ENCODE measurements around the gene IGFL4.

The IGFL4 gene

DNA sequence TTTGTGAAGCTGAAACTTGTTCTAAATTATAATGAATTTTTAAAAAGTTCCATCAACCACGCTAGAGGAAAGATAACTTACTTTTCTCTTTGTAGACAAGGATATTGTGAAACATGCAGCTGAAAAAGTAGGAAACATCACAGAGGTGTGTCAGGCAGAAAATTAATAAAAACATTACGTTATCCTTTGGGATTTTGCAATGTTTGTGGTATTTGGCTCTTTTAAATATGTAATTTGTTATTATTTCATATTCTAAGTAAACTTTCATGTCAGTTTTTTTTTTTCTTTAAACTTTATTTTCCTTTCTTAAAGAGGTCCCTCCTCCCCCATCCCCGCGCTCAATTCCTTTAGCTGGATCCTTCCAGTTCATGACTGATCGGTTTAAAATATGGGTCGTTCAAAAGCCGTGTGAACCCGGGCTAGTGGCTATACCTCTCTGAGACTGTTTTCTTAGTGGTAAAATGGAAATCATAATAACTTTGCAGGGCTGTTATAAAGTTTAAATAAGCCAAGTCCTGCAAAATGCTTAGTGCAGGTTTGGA lies 46.3 kb downstream of the IGFL4 start:
- TF ChIP-seq, protein P1, sequence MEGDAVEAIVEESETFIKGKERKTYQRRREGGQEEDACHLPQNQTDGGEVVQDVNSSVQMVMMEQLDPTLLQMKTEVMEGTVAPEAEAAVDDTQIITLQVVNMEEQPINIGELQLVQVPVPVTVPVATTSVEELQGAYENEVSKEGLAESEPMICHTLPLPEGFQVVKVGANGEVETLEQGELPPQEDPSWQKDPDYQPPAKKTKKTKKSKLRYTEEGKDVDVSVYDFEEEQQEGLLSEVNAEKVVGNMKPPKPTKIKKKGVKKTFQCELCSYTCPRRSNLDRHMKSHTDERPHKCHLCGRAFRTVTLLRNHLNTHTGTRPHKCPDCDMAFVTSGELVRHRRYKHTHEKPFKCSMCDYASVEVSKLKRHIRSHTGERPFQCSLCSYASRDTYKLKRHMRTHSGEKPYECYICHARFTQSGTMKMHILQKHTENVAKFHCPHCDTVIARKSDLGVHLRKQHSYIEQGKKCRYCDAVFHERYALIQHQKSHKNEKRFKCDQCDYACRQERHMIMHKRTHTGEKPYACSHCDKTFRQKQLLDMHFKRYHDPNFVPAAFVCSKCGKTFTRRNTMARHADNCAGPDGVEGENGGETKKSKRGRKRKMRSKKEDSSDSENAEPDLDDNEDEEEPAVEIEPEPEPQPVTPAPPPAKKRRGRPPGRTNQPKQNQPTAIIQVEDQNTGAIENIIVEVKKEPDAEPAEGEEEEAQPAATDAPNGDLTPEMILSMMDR (IDR thresholded peaks at IDR 0.05; ENCODE audit: insufficient read depth, missing control alignments), result no peak
- DNase-seq (ENCODE audit: insufficient read length, low spot score) (no peak), FAIRE-seq (no peak)

DNA sequence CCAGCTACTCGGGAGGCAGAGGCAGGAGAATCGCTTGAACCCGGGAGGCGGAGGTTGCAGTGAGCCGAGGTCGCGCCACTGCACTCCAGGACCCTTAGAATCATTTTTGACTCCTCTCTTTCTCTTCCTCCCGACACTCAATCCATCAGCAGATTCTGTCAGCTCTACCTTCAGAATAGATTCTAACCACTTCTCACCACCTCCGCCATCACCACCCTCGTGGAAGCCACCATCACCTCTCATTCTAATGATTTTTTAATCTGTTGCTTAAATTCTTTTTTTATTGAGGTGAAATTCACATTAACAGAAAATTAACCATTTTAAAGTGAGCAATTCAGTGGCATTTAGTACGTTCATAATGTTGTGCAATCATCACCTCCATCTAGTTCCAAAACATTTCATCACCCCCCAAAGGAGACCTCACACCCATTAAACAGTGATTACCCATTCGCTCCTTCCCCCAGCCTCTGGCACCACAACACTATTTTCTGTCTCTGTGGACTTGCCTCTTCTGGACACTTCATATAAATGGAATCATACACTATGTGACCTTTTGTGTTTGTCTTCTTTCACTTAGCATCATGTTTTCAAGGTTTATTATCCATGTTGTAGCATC lies 50.6 kb downstream of the IGFL4 start:
- no peak for DNase-seq (ENCODE audit: insufficient read length, low spot score)
- no peak for FAIRE-seq
- TF ChIP-seq, protein P1 (IDR thresholded peaks at IDR 0.05; ENCODE audit: insufficient read depth, missing control alignments), result no peak

Measured in D721Med (cell line).